ENCODE measurements around the gene LPAR3. TPM values are rescaled to one million over a fixed set of nuclear protein-coding genes. Genes with fewer than 3 reads are reported as not detected.

LPAR3 gene
- total and polyA plus RNA-seq, 2 of the 13 experiments (the other 11 are each of a cell fraction or from before 2014, with no cell fraction given) = not detected

GRCh38 chr1:84781946-84782771 is 110.8 kb downstream of the LPAR3 start:
- 48% methylated on average over 16 of the region's 18 CpGs for WGBS (ENCODE audit: low lambda C conversion rate)
- ChIA-PET POLR2A (no interaction called here), CTCF (ENCODE audit: low intra/inter-chr PET ratio, low total read pairs) (no interaction called here)
- intact Hi-C loops (cut with micrococcal nuclease; ENCODE audit: unreplicated experiment) (no loop called here), in situ Hi-C loops (cut with HindIII; ENCODE audit: extremely low pct_ligation_motif_present, low pct_unique_long_range_greater_than_20kb) (no loop called here)
- no peak overlapping the region for H3K27ac ChIP-seq (ENCODE audit: extremely low read length, insufficient read depth, low read length)
- FAIRE-seq = no peak
- no peak overlapping the region for H3K4me2 ChIP-seq (ENCODE audit: low read depth, low read length)
- no peaks in the 10 kb centered on the region for H3K9me3 ChIP-seq (ENCODE audit: low read length)
- no peak overlapping the region for H2AFZ ChIP-seq (ENCODE audit: low read length)
- no TSS peak for BruUV-seq (replicated peaks)
- no peaks in the 10 kb centered on the region for H3K36me3 ChIP-seq (replicated peaks in 1 of 2; ENCODE audit: control insufficient read depth in 1 of 2, insufficient read depth in 2 of 2, low read length in 2 of 2)
- H3K4me3 ChIP-seq (replicated peaks in 1 of 3; ENCODE audit: insufficient read depth in 1 of 3, low read depth in 2 of 3, low read length in 3 of 3) = no peak overlapping the region
- no peaks in the 10 kb centered on the region for H4K20me1 ChIP-seq (ENCODE audit: insufficient read depth, low read length)
- DNase-seq (ENCODE audit: low spot score) = peak; percentile 51
- H3K27me3 ChIP-seq (ENCODE audit: control insufficient read depth in 1 of 2, insufficient read depth in 2 of 2, low read length in 2 of 2) = peaks cover 0 to 4% of the 10 kb centered on the region in 2 experiments; a peak in 3 of 5 replicates
- peak; percentile 91 for ATAC-seq
- no peak overlapping the region for H3K9ac ChIP-seq (ENCODE audit: insufficient read depth, low read depth, low read length)
- H3K79me2 ChIP-seq (ENCODE audit: insufficient read depth, low read length) = no peaks in the 10 kb centered on the region
- H3K4me1 ChIP-seq (ENCODE audit: insufficient read depth, low read length) = no peaks in the 10 kb centered on the region
- no peak for TF ChIP-seq FUBP1 (CRISPR knock-in tag; IDR thresholded peaks at IDR 0.05; ENCODE audit: borderline replicate concordance)
- no peak for TF ChIP-seq ZFP90 (CRISPR knock-in tag; IDR thresholded peaks at IDR 0.05; ENCODE audit: borderline replicate concordance)
- no peak for TF ChIP-seq ZNF549 (CRISPR knock-in tag; IDR thresholded peaks at IDR 0.05)
- TF ChIP-seq XRCC5 (optimal IDR thresholded peaks at IDR 0.05; ENCODE audit: low read length) = peak; percentile 63
- TF ChIP-seq CBX1 (IDR thresholded peaks at IDR 0.05; ENCODE audit: low read depth) = no peak
- TF ChIP-seq ZSCAN12 (CRISPR knock-in tag; IDR thresholded peaks at IDR 0.05) = no peak
- TF ChIP-seq PBX2 (CRISPR knock-in tag; IDR thresholded peaks at IDR 0.05) = no peak
- TF ChIP-seq SP5 (CRISPR knock-in tag; IDR thresholded peaks at IDR 0.05; ENCODE audit: borderline replicate concordance, low read depth) = peak; percentile 73
- no peak for TF ChIP-seq NFRKB (IDR thresholded peaks at IDR 0.05)
- peak; percentile 77 for TF ChIP-seq ZNF281 (CRISPR knock-in tag; IDR thresholded peaks at IDR 0.05; ENCODE audit: borderline replicate concordance)
- no peak for TF ChIP-seq ZNF501 (CRISPR knock-in tag; IDR thresholded peaks at IDR 0.05)
- TF ChIP-seq ZNF317 (CRISPR knock-in tag; IDR thresholded peaks at IDR 0.05) = no peak
- TF ChIP-seq ZNF839 (CRISPR knock-in tag; IDR thresholded peaks at IDR 0.05; ENCODE audit: borderline replicate concordance) = no peak
- TF ChIP-seq PRPF4 (IDR thresholded peaks at IDR 0.05; ENCODE audit: low read depth, low read length, poor library complexity, severe bottlenecking) = peak; percentile 76
- peak; percentile 54 for TF ChIP-seq CTCF (CRISPR knock-in tag; IDR thresholded peaks at IDR 0.05)

Measured in HepG2 (cell line).